ENCODE data around the gene EPS8L1. TPM values are rescaled to one million over a fixed set of nuclear protein-coding genes. Genes with fewer than 3 reads are reported as not detected.
"Not testable (repeated sequence)": the region's sequence is repeated elsewhere in the genome, so short reads cannot be mapped to it uniquely, and the experiment has no call there.

The EPS8L1 gene
- total and polyA plus RNA-seq, 2 of the 4 experiments (the other 2 are of a cell fraction): 0.90 to 2.9 TPM

- BruUV-seq (replicated peaks): not testable (repeated sequence)
- in situ Hi-C loops (cut with MboI; ENCODE audit: low sequenced_read_pairs): loop anchor here (25.0 kb wide), 1 partner anchor 530 kb away; the partner anchor contains the start of genes CCDC106, ZNF580 and ZNF581
Measured at GRCh38 chr19:55107252-55107651, 31.6 kb downstream of the EPS8L1 start.

More at GRCh38 chr19:55107252-55107651, 31.6 kb downstream of the EPS8L1 start:
- Histone ChIP-seq H3K36me3 (ENCODE audit: control insufficient read depth, insufficient read depth, low read length) (peaks cover 41% of the 10 kb centered on the region), H3K79me1 (ENCODE audit: low read depth in 1 of 2, low read length in 2 of 2) (peaks cover 42 to 66% of the 10 kb centered on the region in 2 experiments), H4K20me1 (ENCODE audit: insufficient read depth, low read length) (peaks cover 47% of the 10 kb centered on the region)
- ATAC-seq (ENCODE audit: low read depth); H3K9me3 ChIP-seq (ENCODE audit: control insufficient read depth, insufficient read depth, low read length); H2BK120ac ChIP-seq (ENCODE audit: low read depth, low read length); H3K9me1 ChIP-seq (ENCODE audit: insufficient read depth, low read length); H3K4me1 ChIP-seq (ENCODE audit: control insufficient read depth, insufficient read depth, low read length); H4K91ac ChIP-seq (ENCODE audit: insufficient read depth, low read depth, low read length); H3K14ac ChIP-seq (replicated peaks; ENCODE audit: low read depth, low read length); H2AFZ ChIP-seq (replicated peaks; ENCODE audit: low read length, poor library complexity); POLR2A ChIA-PET (ENCODE audit: unreplicated experiment); H3K27me3 ChIP-seq (ENCODE audit: control insufficient read depth, insufficient read depth, low read length); H3K23ac ChIP-seq (ENCODE audit: low read depth, low read length); H2AK5ac ChIP-seq (ENCODE audit: low read depth, low read length); DNase-seq; dilution Hi-C loops (cut with HindIII; ENCODE audit: low sequenced_read_pairs, unreplicated experiment); H3K18ac ChIP-seq (ENCODE audit: low read depth, low read length); H3K9ac ChIP-seq (ENCODE audit: low read depth, low read length); CTCF ChIA-PET; H3K4ac ChIP-seq (ENCODE audit: low read depth, low read length); H4K5ac ChIP-seq (ENCODE audit: low read depth, low read length); intact Hi-C loops (cut with micrococcal nuclease); H2BK20ac ChIP-seq (ENCODE audit: low read depth, low read length); H3K4me3 ChIP-seq (ENCODE audit: insufficient read depth, low read depth, low read length); H3K4me2 ChIP-seq (ENCODE audit: low read depth, low read length); H3K27ac ChIP-seq (ENCODE audit: insufficient read depth, low read length); H2BK5ac ChIP-seq (ENCODE audit: low read depth, low read length, poor library complexity, severe bottlenecking); H2BK15ac ChIP-seq (ENCODE audit: low read depth, low read length); H3K56ac ChIP-seq (ENCODE audit: extremely low read depth, insufficient read depth, low read length); H4K8ac ChIP-seq (ENCODE audit: low read depth in 2 of 2, low read length in 2 of 2); H2AK9ac ChIP-seq (replicated peaks; ENCODE audit: low read depth, low read length, poor library complexity): not testable (repeated sequence)
- no CpG with 5 or more reads among the region's 3 CpGs for WGBS, 2 experiments (ENCODE audit: extremely low coverage in 2 of 2, insufficient read length in 1 of 2)
